Esophagus muscularis mucosa (tissue), 4 donors: ENCODE results near the gene LPCAT1.

ENCODE experiments used
- EP300 ChIP-seq: sonication (generic); formaldehyde crosslinking; IDR thresholded peaks from one replicate; pipeline ENCODE4 v1.6.1; 2017; ENCODE audit warnings: antibody characterized with exemption
- POLR2A ChIP-seq: fragments of 450-650 bp; IDR thresholded peaks from one replicate; pipeline ENCODE4 v1.6.1; 2017; ENCODE audit warnings: antibody characterized with exemption, moderate library complexity, mild to moderate bottlenecking, low read depth
- TF ChIP-seq, protein P1 (sequence below), 3 experiments: fragments of 200-600 bp in 2 of 3; fragments of 450-650 bp in 1 of 3; sonication (generic) in 2 of 3; IDR thresholded peaks; one replicate each; pipeline ENCODE4 v1.5.1; 2017 to 2019; ENCODE audit warnings: antibody characterized with exemption in 3 of 3, mild to moderate bottlenecking in 2 of 3, moderate library complexity in 1 of 3

DNA sequence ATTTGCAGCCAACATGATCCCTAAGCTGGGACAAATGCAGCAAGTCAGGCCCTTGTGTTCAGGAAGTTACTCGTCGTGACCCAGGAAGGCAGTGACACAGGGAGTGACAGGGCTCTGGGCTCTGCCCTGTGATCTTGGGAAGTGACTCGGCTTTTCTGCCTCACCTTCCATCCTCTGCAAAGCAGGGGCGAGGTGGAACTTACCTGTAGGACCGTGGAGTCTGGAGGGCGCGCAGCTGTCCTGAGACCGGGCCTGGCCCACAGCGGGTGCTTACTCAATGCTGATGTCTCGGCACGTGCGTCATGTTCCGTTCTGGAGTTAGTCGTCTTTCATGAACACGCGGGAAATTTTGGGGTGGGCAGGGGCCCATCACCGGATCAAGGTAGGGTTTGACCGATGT, 22.8 kb upstream of the LPCAT1 start:
- TF ChIP-seq, protein P1, sequence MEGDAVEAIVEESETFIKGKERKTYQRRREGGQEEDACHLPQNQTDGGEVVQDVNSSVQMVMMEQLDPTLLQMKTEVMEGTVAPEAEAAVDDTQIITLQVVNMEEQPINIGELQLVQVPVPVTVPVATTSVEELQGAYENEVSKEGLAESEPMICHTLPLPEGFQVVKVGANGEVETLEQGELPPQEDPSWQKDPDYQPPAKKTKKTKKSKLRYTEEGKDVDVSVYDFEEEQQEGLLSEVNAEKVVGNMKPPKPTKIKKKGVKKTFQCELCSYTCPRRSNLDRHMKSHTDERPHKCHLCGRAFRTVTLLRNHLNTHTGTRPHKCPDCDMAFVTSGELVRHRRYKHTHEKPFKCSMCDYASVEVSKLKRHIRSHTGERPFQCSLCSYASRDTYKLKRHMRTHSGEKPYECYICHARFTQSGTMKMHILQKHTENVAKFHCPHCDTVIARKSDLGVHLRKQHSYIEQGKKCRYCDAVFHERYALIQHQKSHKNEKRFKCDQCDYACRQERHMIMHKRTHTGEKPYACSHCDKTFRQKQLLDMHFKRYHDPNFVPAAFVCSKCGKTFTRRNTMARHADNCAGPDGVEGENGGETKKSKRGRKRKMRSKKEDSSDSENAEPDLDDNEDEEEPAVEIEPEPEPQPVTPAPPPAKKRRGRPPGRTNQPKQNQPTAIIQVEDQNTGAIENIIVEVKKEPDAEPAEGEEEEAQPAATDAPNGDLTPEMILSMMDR (IDR thresholded peaks at IDR 0.05): no peak
- TF ChIP-seq POLR2A: no peak
- TF ChIP-seq EP300: no peak
